ENCODE measurements around the gene PCDHGA1. TPM values are rescaled to one million over a fixed set of nuclear protein-coding genes. Genes with fewer than 3 reads are reported as not detected.

The PCDHGA1 gene
- total and polyA plus RNA-seq, 9 donors: 0.44 to 0.86 (median 0.63) TPM

DNA sequence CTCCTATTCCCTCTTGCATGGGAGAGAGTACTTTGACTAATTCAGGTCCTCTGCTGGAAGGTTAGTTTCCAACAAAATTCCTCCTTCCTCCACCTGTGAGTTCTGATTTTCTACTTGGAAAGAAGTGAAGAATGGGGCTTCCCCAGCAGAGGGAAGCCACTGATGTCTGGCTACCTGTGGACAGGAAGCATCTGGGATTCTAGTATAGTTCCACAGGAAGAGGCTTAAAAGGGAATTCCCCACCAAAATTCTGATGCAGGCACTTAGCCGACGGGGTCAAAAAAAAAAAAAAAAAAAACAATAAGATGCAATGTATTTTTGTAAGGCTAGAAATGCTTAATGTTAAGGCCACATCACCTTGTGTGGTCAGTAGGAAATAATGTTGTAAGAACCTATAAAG lies 192.0 kb downstream of the PCDHGA1 start:
- H3K27me3 ChIP-seq (ENCODE audit: control insufficient read depth, insufficient read depth, low read length): no peaks in the 10 kb centered on the region
- peaks cover 81% of the 10 kb centered on the region for H3K4me1 ChIP-seq (ENCODE audit: control insufficient read depth, insufficient read depth, low read length)
- no peak overlapping the region for H3K4me3 ChIP-seq (ENCODE audit: low read length)
- H3K27ac ChIP-seq (ENCODE audit: low read length): peak overlapping the region; percentile 97
- WGBS (ENCODE audit: insufficient coverage): no CpG with 5 or more reads among the region's 2 CpGs
- H3K36me3 ChIP-seq (ENCODE audit: control insufficient read depth, insufficient read depth, low read length): peaks cover 22% of the 10 kb centered on the region
- peak; percentile 45 for DNase-seq
- H3K9me3 ChIP-seq (replicated peaks; ENCODE audit: control insufficient read depth, low read depth, low read length): no peaks in the 10 kb centered on the region

DNA sequence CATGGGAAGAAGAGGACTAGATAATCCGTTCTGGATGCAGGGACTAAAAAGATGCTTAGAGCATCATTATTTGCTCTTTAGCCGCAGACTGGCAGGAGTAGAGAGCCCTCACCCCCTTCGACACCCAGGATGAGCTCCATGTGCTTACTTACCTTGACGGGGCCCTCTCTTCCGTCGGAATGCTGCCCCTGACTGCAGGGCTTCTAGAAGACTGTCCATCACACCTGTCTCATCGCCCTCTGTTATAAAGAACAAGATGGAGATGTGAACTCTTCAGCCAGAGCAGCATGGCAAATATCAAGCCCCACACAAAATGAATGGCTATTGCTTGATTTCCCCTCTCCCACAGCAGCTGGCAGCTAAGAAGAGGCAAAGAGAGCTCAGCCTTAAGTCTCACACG lies 193.7 kb downstream of the PCDHGA1 start:
- Histone ChIP-seq H3K27me3 (ENCODE audit: control insufficient read depth, insufficient read depth, low read length) (no peaks in the 10 kb centered on the region), H3K4me3 (ENCODE audit: low read length) (no peak overlapping the region), H3K9me3 (replicated peaks; ENCODE audit: control insufficient read depth, low read depth, low read length) (no peaks in the 10 kb centered on the region), H3K36me3 (ENCODE audit: control insufficient read depth, insufficient read depth, low read length) (peaks cover 18% of the 10 kb centered on the region), H3K4me1 (ENCODE audit: control insufficient read depth, insufficient read depth, low read length) (peaks cover 75% of the 10 kb centered on the region), H3K27ac (ENCODE audit: low read length) (peak overlapping the region; percentile 93)
- 71% methylated on average over 2 of the region's 8 CpGs for WGBS (ENCODE audit: insufficient coverage)
- DNase-seq: no peak

DNA sequence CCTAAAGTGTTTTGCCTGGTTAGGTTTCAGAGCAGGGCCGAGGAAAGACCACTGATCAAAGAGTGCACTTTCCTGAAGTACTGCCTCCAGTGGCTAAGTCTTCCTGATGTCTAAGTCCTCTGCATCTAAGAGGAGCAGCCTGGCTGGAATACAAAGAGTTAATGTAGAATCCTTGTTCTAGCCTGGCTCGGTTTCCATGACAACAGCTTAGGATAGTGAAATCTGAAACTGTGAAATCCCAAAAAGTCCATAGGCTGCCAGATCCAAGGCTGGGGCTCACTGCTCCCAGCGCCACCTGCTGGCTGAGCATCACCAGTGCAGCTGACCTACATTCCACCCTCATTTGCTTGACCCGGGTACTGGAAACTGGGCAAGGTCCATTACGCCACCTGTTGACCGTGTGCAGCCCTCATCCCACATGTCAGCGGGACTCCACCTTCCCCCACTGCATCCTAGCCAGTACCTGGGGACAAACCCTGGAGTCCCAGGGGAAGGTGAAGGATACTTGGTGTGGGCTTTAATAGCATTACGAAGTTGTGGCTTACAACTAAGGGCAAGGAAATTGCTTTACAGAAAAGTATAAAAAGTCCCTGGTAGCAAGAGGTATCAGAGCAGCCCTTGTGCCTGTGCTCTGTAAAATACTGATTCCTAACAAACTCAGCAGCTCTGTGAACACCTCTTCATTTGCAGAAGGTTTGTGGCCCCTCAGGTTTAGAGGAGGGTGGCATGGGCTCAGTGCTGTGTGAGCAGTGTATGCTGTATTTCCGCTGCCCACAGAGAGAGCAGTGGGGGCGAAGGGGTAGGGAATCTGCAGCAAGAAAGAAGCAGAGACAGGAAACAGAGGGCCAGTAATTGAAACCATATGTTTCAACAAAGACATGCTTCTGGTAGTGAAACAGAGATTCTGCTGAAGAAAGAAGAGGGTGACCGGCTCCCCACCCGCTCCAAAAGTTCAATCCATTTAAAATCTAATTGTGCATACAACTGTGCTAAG lies 194.6 kb downstream of the PCDHGA1 start:
- DNase-seq: peak; percentile 99
- no peak overlapping the region for H3K4me3 ChIP-seq (ENCODE audit: low read length)
- H3K27ac ChIP-seq (ENCODE audit: low read length): peak overlapping the region; percentile 93
- H3K9me3 ChIP-seq (replicated peaks; ENCODE audit: control insufficient read depth, low read depth, low read length): no peaks in the 10 kb centered on the region
- WGBS (ENCODE audit: insufficient coverage): 5% methylated on average over 6 of the region's 12 CpGs
- H3K36me3 ChIP-seq (ENCODE audit: control insufficient read depth, insufficient read depth, low read length): peaks cover 18% of the 10 kb centered on the region
- H3K27me3 ChIP-seq (ENCODE audit: control insufficient read depth, insufficient read depth, low read length): no peaks in the 10 kb centered on the region
- peaks cover 77% of the 10 kb centered on the region for H3K4me1 ChIP-seq (ENCODE audit: control insufficient read depth, insufficient read depth, low read length)

- Histone ChIP-seq H3K4me3 (ENCODE audit: low read length) (no peak overlapping the region), H3K4me1 (ENCODE audit: control insufficient read depth, insufficient read depth, low read length) (peaks cover 71% of the 10 kb centered on the region), H3K36me3 (ENCODE audit: control insufficient read depth, insufficient read depth, low read length) (peaks cover 16% of the 10 kb centered on the region), H3K27ac (ENCODE audit: low read length) (peak overlapping the region; percentile 93), H3K27me3 (ENCODE audit: control insufficient read depth, insufficient read depth, low read length) (no peaks in the 10 kb centered on the region), H3K9me3 (replicated peaks; ENCODE audit: control insufficient read depth, low read depth, low read length) (no peaks in the 10 kb centered on the region)
- WGBS (ENCODE audit: insufficient coverage): 23% methylated on average over 3 of the region's 7 CpGs
- DNase-seq: peak; percentile 58
Measured at GRCh38 chr5:141525653-141526052, 195.3 kb downstream of the PCDHGA1 start.

DNA sequence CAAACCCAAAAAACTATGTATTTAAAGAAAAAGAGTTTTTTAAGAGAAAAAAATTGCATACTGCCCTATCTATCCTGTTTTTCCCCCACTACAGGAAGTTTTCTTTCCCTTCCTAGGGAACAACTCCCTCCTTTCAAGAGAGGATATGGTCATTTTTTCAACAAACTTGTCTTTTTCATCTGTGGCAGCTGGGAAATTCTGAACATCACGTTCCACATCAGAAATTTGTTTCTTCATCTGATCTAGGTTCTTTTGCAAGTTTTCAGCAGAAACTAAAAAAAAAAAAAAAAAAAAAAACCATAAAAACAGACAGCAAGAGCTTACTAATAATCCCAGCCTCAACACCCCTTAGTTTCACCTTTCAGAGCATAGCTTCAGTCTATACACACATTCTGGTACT lies 197.1 kb downstream of the PCDHGA1 start:
- peak overlapping the region; percentile 88 for H3K27ac ChIP-seq (ENCODE audit: low read length)
- no CpG with 5 or more reads among the region's 1 CpG for WGBS (ENCODE audit: insufficient coverage)
- peaks cover 55% of the 10 kb centered on the region for H3K4me1 ChIP-seq (ENCODE audit: control insufficient read depth, insufficient read depth, low read length)
- H3K9me3 ChIP-seq (replicated peaks; ENCODE audit: control insufficient read depth, low read depth, low read length): no peaks in the 10 kb centered on the region
- peaks cover 14% of the 10 kb centered on the region for H3K36me3 ChIP-seq (ENCODE audit: control insufficient read depth, insufficient read depth, low read length)
- no peak for DNase-seq
- H3K4me3 ChIP-seq (ENCODE audit: low read length): no peak overlapping the region
- no peaks in the 10 kb centered on the region for H3K27me3 ChIP-seq (ENCODE audit: control insufficient read depth, insufficient read depth, low read length)

DNA sequence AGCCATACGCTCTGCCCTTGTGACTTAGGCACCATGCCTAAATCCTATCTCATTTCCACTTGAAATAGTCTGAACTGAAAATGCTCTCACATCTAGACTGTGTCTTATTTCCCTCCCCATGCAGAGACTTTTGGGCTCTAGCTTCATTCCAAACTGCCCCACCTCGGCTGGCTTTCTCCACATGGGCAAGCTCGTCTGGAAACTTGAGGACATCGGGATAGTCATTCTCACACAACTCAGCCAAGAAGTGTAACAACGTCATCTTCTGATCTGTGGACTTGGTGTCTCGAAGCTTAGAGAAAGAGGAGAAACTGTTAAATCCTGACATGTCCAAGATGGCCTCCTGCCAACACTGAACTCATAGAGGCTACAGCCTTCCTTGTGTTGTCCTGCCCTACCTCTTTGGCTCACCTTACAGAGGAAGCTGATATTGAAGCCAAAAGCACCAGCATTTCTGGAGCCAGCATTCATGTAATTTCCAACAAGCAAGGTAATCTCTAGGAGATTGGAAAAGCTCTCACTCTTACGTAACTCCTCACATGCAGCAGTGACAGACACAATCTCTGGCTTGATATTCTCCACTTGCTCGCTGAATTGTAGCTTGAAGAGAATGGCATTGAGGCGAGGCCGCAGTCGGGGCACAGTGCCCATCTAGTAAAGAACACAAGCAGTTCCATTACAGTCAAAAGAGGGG lies 198.1 kb downstream of the PCDHGA1 start:
- H3K4me1 ChIP-seq (ENCODE audit: control insufficient read depth, insufficient read depth, low read length): peaks cover 46% of the 10 kb centered on the region
- H3K9me3 ChIP-seq (replicated peaks; ENCODE audit: control insufficient read depth, low read depth, low read length): no peaks in the 10 kb centered on the region
- DNase-seq: peak; percentile 97
- no peak overlapping the region for H3K4me3 ChIP-seq (ENCODE audit: low read length)
- peak overlapping the region; percentile 88 for H3K27ac ChIP-seq (ENCODE audit: low read length)
- no peaks in the 10 kb centered on the region for H3K27me3 ChIP-seq (ENCODE audit: control insufficient read depth, insufficient read depth, low read length)
- H3K36me3 ChIP-seq (ENCODE audit: control insufficient read depth, insufficient read depth, low read length): peaks cover 14% of the 10 kb centered on the region
- 19% methylated on average over 4 of the region's 11 CpGs for WGBS (ENCODE audit: insufficient coverage)

- Histone ChIP-seq H3K4me1 (ENCODE audit: control insufficient read depth, insufficient read depth, low read length) (peaks cover 42% of the 10 kb centered on the region), H3K4me3 (ENCODE audit: low read length) (no peak overlapping the region), H3K27ac (ENCODE audit: low read length) (peak overlapping the region; percentile 88), H3K36me3 (ENCODE audit: control insufficient read depth, insufficient read depth, low read length) (peaks cover 18% of the 10 kb centered on the region), H3K27me3 (ENCODE audit: control insufficient read depth, insufficient read depth, low read length) (no peaks in the 10 kb centered on the region), H3K9me3 (replicated peaks; ENCODE audit: control insufficient read depth, low read depth, low read length) (no peaks in the 10 kb centered on the region)
- 37% methylated on average over 2 of the region's 5 CpGs for WGBS (ENCODE audit: insufficient coverage)
- DNase-seq: peak; percentile 82
Measured at GRCh38 chr5:141529002-141529401, 198.7 kb downstream of the PCDHGA1 start.

DNA sequence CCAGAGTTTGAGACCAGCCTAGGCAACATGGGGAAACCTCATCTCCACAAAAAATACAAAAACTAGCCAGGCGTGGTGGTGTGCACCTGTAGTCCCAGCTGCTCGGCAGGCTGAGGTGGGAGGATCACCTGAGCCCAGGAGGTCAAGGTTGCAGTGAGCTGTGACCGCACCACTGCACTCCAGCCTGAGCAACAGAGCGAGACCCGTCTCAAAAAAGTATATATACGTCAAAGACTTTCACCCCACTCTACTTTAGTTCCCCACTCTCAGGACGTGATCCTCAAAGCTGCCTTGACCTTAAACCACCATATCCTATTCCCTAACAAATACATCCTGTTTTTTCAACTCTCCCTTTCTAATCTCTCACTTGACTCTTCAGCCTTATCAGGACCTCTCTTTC lies 199.6 kb downstream of the PCDHGA1 start:
- Histone ChIP-seq H3K4me1 (ENCODE audit: control insufficient read depth, insufficient read depth, low read length) (peaks cover 33% of the 10 kb centered on the region), H3K36me3 (ENCODE audit: control insufficient read depth, insufficient read depth, low read length) (peaks cover 18% of the 10 kb centered on the region), H3K27me3 (ENCODE audit: control insufficient read depth, insufficient read depth, low read length) (no peaks in the 10 kb centered on the region), H3K27ac (ENCODE audit: low read length) (peak overlapping the region; percentile 88), H3K9me3 (replicated peaks; ENCODE audit: control insufficient read depth, low read depth, low read length) (no peaks in the 10 kb centered on the region), H3K4me3 (ENCODE audit: low read length) (no peak overlapping the region)
- no peak for DNase-seq
- 87% methylated on average over 5 of the region's 7 CpGs for WGBS (ENCODE audit: insufficient coverage)

DNA sequence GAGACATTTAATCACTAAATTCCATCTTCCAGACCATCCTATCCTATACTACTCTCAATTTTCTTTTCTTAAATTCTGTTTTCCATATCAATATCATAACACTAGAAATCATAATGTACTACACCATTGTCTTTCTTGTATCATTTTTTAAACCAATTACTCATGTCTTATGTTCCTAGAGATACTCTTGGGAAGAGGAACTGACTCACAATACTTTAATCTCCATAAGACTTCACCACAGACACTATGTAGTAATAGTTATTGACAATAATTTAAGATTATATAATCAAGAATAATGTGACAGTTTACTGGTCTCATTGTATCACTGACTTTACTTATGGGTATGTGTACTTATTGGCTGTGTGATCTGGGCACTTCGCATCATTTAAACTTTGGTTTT lies 202.4 kb downstream of the PCDHGA1 start:
- peaks cover 19% of the 10 kb centered on the region for H3K4me1 ChIP-seq (ENCODE audit: control insufficient read depth, insufficient read depth, low read length)
- no peaks in the 10 kb centered on the region for H3K27me3 ChIP-seq (ENCODE audit: control insufficient read depth, insufficient read depth, low read length)
- H3K9me3 ChIP-seq (replicated peaks; ENCODE audit: control insufficient read depth, low read depth, low read length): no peaks in the 10 kb centered on the region
- H3K4me3 ChIP-seq (ENCODE audit: low read length): no peak overlapping the region
- no peak for DNase-seq
- no CpG with 5 or more reads among the region's 1 CpG for WGBS (ENCODE audit: insufficient coverage)
- peaks cover 6% of the 10 kb centered on the region for H3K36me3 ChIP-seq (ENCODE audit: control insufficient read depth, insufficient read depth, low read length)
- H3K27ac ChIP-seq (ENCODE audit: low read length): no peak overlapping the region

GRCh38 chr5:141533897-141534296 lies 203.6 kb downstream of the PCDHGA1 start:
- Histone ChIP-seq H3K27ac (ENCODE audit: low read length) (no peak overlapping the region), H3K4me3 (ENCODE audit: low read length) (no peak overlapping the region), H3K9me3 (replicated peaks; ENCODE audit: control insufficient read depth, low read depth, low read length) (no peaks in the 10 kb centered on the region), H3K4me1 (ENCODE audit: control insufficient read depth, insufficient read depth, low read length) (peaks cover 10% of the 10 kb centered on the region), H3K36me3 (ENCODE audit: control insufficient read depth, insufficient read depth, low read length) (peaks cover 6% of the 10 kb centered on the region), H3K27me3 (ENCODE audit: control insufficient read depth, insufficient read depth, low read length) (no peaks in the 10 kb centered on the region)
- DNase-seq: no peak
- no CpG with 5 or more reads among the region's 1 CpG for WGBS (ENCODE audit: insufficient coverage)
